Measurements from ENCODE around the gene NLK.

- TF ChIP-seq POLR2A (IDR thresholded peaks at IDR 0.05) (no peak), CTCF (IDR thresholded peaks at IDR 0.05) (no peak), POLR2AphosphoS5 (IDR thresholded peaks at IDR 0.05) (no peak), EP300 (IDR thresholded peaks at IDR 0.05) (no peak)
Measured at GRCh38 chr17:28043296-28043695, 819 bp downstream of the NLK start.

Data from upper lobe of left lung (tissue), 4 donors.